Ishikawa (cell line): ENCODE results near the gene ZC2HC1B.

Experiments used
- EGR1 ChIP-seq: IDR thresholded peaks from 2 replicates; pipeline ENCODE4 v1.6.1; 2012
- EP300 ChIP-seq: IDR thresholded peaks from 2 replicates; pipeline ENCODE4 v1.6.1; 2012; ENCODE audit warnings: borderline replicate concordance
- MAX ChIP-seq: IDR thresholded peaks from 2 replicates; pipeline ENCODE4 v1.6.1; 2012
- RAD21 ChIP-seq: IDR thresholded peaks from 2 replicates; pipeline ENCODE4 v1.6.1; 2012; ENCODE audit warnings: low read depth
- REST ChIP-seq: IDR thresholded peaks from 2 replicates; pipeline ENCODE4 v1.6.1; 2012; ENCODE audit warnings: low read depth, mild to moderate bottlenecking
- TAF1 ChIP-seq: IDR thresholded peaks from 2 replicates; pipeline ENCODE4 v1.6.1; 2012; ENCODE audit warnings: low read depth, mild to moderate bottlenecking
- TEAD4 ChIP-seq: IDR thresholded peaks from 2 replicates; pipeline ENCODE4 v1.6.1; 2012
- USF1 ChIP-seq: IDR thresholded peaks from 2 replicates; pipeline ENCODE4 v1.6.1; 2012
- YY1 ChIP-seq: IDR thresholded peaks from 2 replicates; pipeline ENCODE4 v1.6.1; 2012; ENCODE audit warnings: low read depth

GRCh38 chr6:143984666-143985065 is 120.4 kb downstream of the ZC2HC1B start:
- no peak for TF ChIP-seq MAX
- no peak for TF ChIP-seq TAF1
- TF ChIP-seq REST: no peak
- no peak for TF ChIP-seq USF1
- TF ChIP-seq EGR1: no peak
- TF ChIP-seq TEAD4: no peak
- no peak for TF ChIP-seq EP300
- no peak for TF ChIP-seq RAD21
- TF ChIP-seq YY1: no peak
